GM21619 (cell line): ENCODE data around the gene CEP192.
"Not testable (repeated sequence)": the region's sequence is repeated elsewhere in the genome, so short reads cannot be mapped to it uniquely, and the experiment has no call there.

ENCODE experiments used
- ATAC-seq: cut with Tn5 transposase; IDR thresholded peaks from one replicate; pipeline ENCODE4 v1.9.1; 2021; ENCODE audit not compliant: unreplicated experiment

Gene CEP192

GRCh38 chr18:13095466-13095865 is 104.3 kb downstream of the CEP192 start:
- no peak for ATAC-seq

GRCh38 chr18:13096232-13096631 is 105.1 kb downstream of the CEP192 start:
- ATAC-seq: no peak

- ATAC-seq: no peak
These were observed 105.6 kb downstream of the CEP192 start for GRCh38 chr18:13096719-13097118.

GRCh38 chr18:13098104-13098503 is 106.9 kb downstream of the CEP192 start:
- not testable (repeated sequence) for ATAC-seq

GRCh38 chr18:13099113-13099512 is 108.0 kb downstream of the CEP192 start:
- no peak for ATAC-seq

- no peak for ATAC-seq
These were observed 109.9 kb downstream of the CEP192 start for GRCh38 chr18:13100942-13101658.

GRCh38 chr18:13101659-13102197 is 110.6 kb downstream of the CEP192 start:
- no peak for ATAC-seq

- ATAC-seq: no peak
These were observed 112.2 kb downstream of the CEP192 start for GRCh38 chr18:13103366-13103765.

- no peak for ATAC-seq
These were observed 113.9 kb downstream of the CEP192 start for GRCh38 chr18:13105059-13105458.

- ATAC-seq: no peak
These were observed 115.9 kb downstream of the CEP192 start for GRCh38 chr18:13107074-13107473.

- no peak for ATAC-seq
These were observed 117.2 kb downstream of the CEP192 start for GRCh38 chr18:13108330-13108729.

- ATAC-seq: no peak
These were observed 119.4 kb downstream of the CEP192 start for GRCh38 chr18:13110559-13110958.

GRCh38 chr18:13112982-13113381 is 121.8 kb downstream of the CEP192 start:
- ATAC-seq: no peak

- no peak for ATAC-seq
These were observed 129.1 kb downstream of the CEP192 start for GRCh38 chr18:13120255-13120654.

GRCh38 chr18:13120983-13121441 is 129.8 kb downstream of the CEP192 start:
- ATAC-seq: no peak

- ATAC-seq: no peak
These were observed 133.2 kb downstream of the CEP192 start for GRCh38 chr18:13124411-13124810.

GRCh38 chr18:13125191-13125590 is 134.0 kb downstream of the CEP192 start:
- ATAC-seq: no peak

GRCh38 chr18:13126966-13127598 is 135.9 kb downstream of the CEP192 start:
- no peak for ATAC-seq

- no peak for ATAC-seq
These were observed 140.1 kb downstream of the CEP192 start for GRCh38 chr18:13131283-13131682.

- ATAC-seq: no peak
These were observed 143.6 kb downstream of the CEP192 start for GRCh38 chr18:13134551-13135401.
